UCSD-AML1 (cell line): ENCODE measurements around the gene EML3.
A peak's percentile ranks its signal among the peaks of the same experiment; 100 is the strongest.
"Not testable (repeated sequence)": the region's sequence is repeated elsewhere in the genome, so short reads cannot be mapped to it uniquely, and the experiment has no call there.

Source experiments
- DNase-seq: peaks from one replicate; lab custom pipeline; 2025; ENCODE audit not compliant: unreplicated experiment; lab: John Stamatoyannopoulos, UW

EML3 gene

DNA sequence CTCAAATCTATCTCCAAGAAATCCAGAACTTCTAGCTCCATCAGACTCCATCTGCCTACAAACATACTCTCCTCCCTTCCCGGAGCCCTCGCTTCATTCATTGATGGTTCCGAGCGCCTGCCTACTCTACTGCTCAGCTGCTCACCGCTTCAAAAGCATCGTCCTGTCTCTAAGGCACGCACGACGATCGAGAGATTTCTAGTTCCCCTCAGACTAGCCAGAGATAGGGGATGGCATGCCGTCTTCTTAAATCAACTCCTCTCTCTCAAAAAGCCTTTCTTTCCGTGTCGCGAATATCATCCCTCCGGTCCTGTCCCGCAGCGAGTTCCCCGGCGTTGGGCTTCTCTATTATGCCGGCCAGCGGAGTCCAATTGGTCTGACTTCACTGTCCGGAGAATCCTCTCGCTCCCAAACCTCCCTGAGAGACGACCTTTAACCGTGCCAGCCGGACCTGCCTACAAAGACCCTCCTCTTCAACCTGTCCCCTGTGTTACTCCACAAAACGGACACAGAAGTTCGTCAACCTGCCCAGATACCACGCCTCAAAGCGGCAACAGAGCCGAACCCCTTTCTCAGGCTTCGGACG lies 39.5 kb downstream of the EML3 start:
- peak; percentile 56 for DNase-seq

DNA sequence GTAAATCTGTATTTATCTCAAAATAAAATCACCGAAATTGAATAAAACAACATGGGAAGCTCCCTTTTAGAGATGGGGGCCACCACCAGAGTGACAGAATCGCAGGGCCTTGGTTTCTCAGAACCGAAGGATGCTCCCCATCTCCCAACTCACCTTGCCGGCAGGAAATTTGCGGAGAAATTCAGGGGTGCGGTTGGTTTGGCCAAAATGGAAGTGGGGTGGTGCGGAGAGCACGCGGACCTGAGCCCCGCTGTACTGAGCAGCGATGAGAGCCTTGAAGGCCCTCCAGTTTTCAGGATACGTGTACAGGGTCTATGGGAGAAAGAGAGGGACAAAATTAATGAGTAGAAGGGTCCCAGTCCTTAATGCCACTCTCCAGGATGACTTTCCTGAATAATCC lies 40.1 kb downstream of the EML3 start:
- DNase-seq: no peak

DNA sequence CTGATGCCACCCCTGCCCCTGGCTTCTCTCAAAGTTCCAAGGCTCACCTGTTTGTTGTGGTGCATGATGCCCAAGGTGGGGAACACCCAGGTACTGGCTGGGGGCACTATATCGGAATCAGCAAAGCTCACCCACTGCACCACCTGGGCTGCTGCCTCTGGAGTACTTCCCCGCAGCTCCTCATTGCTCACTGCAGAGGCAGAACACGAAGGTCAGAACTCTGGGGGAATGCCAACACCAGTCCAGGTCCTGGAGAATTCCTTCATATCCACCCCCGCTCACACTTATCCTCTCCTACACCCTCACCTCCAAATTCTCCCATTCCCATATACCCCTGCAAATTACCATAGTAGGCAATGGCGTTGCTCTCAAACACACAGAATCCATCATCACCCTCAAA lies 41.1 kb downstream of the EML3 start:
- DNase-seq: not testable (repeated sequence)

DNA sequence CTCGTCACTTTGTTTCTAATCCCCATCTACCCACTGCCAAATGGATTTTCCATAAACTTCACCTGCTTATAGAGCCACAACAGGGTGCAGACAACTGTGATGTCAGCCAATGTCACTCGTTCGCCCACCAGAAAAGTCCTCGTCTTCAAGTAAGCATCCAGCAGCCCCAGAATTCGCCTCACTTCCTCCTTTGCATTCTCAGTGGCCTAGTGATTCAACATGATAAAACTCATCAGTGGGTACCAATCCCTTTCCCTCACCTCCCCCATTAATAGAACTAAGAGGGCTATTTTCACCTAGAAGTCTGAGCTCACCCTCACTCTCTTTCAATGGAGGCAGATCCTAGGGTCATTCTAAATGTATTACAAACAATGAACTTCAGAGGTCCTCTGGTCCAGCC lies 41.7 kb downstream of the EML3 start:
- DNase-seq: not testable (repeated sequence)

DNA sequence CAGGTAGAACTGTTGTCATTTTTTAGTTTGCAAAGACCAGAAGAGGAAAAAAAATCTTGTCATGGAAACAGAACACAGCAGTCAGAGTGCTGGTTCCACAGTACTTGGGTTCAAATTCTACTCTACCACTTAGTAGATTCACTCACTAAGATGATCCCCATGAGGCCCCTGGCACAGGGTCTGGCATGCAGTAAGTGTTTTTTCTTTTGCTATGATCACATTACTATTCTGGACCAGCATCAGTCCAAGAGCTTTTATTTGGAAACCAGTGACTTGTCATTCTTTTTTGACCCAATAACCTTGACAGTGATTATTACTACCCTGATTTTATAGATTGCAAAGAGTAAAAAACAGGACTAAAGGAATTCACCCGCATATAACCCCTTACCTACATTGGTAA lies 43.0 kb downstream of the EML3 start:
- no peak for DNase-seq

DNA sequence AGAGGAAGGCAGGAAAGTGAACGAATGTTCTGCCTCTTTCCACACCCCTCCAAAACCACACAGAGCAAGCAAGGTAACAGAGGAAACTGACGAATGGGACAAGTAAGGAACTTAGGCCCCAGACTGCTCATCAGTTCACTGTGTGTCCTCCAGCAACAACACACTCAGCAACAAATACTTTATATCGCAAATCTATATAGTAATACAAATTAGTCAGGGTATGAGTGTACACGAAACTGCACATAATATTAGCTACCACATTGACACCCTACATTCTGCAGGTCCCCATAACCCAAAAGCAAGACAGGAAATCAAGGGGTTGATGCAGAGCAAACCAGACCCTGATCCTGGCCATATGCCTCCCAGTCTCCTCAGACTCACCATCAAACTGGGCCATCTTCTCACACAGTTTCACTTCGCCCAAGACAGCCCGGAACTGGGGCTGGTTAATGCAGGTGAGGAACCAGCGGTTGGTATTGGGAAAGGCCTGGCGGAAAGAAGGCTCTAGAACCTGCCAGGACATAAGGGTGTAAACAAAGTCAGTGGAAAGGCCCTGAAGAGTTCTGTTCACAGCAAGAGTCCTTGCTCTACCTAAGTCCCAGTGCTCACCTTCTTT lies 45.4 kb downstream of the EML3 start:
- no peak for DNase-seq

DNA sequence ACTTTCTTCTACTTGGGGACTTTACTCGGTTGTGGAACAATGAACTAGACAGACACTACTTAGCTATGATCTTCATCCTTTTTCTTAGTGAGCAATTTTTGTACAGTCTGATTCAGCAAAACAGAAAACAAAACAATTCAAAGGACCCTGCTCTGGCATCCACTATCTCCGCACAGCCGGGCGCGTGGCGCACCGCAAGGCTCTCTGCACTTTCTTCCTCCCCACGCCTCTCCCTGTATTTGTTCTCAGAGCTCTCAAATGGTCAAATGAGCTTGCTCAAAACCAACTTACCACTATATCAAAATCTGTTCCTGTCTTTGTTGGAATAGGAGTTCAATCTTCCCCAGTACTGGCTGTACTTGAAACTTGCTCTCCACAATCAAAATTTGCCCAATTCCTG lies 46.3 kb downstream of the EML3 start:
- DNase-seq: no peak

DNA sequence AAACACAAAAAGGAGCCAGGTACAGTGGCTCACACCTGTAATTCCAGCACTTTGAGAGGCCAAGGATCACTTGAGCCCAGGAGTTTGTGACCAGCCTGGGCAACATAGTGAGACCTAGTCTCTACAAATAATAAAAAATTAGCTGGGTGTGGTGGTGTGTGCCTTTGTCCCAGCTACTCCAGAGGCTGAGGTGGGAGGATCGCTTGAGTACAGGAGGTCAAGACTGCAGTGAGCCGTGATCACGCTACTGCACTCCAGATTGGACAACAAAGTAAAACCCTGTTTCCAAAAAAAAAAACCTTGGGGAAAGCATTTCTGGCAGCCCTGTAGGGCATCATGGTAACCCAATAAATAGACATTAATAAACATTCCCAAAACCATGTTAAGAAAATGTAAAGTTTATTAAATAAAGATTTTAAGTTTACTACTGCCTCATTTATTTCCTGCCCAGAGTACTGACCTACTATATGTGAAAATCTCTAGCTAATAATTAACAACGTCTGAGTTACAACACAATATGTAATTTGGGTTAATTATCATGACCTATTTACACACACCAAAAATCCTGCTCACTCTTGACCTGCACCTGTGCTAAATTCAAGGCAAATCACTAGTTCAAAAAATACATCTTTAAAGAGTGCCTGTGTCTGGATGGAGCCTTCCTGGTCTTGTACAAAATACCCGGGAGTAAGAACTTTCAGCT lies 47.3 kb downstream of the EML3 start:
- no peak for DNase-seq

DNA sequence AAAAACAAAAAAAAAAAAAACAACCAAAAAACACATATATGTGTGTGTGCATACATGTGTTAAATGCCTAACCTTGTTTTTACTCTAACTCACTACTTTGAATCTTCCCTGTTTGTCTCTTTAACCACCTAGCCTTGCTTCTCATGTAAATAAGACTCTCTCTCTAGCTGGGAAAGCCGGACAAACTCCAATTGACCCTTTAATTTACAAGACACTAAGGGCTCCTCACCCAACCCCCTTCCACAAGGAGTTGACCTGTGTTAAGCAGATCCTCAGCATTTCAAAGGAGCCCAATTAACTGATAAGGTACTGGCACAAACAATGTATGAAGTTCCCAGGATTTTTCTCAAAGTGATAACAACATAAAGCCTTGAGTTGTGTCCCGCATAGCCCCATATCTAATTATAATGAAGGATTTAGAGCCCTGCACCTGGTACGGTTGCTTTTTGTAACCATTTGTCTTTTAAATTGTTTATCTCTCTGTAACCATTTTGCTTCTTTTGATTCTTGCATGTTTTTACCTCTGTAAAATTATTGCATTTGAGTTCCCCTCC lies 50.8 kb downstream of the EML3 start:
- DNase-seq: not testable (repeated sequence)

DNA sequence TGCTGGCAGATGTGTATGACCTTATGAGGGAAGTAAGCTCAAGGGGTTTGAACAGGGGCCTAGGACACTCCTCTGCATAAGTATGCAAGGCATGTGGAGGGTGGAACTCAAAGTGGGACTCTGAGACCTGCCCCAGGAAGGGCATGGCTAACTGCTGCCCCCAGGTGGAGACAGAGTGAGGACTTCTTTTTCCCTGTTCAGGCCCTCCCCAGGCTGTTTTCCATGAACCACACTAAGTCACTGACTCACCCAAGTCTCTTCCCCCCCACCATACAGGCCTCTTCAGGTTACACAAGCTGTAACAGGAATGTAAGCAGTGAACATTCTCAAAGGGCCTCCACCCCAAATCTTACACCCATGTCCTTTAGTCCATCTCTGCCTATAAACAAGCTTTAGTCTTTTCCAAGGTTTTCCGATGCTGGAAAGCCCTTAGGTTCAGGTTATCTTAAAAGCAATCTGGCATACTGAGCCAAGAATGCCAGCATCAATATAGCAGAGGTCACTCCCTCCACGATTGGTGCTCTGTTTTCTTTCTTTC lies 51.9 kb downstream of the EML3 start:
- peak; percentile 75 for DNase-seq

DNA sequence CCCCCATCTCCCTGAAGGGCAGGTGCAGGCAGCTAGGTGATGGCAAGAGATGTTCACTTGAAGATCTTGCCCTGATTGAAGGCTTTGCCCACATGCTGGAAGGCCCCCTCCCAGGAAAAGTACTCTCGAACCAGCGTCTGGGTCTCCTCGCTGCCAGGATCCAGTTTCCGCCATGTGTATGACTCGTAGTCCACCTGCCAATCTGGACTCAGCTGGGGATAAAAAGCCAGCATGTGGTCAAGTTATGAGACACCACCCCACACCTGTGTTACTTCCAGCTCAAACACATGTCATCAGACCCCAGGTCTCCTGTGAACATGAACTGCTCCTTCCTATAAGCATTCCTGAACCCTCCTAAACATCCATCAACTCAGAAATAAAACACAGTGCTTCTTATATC lies 52.9 kb downstream of the EML3 start:
- not testable (repeated sequence) for DNase-seq

DNA sequence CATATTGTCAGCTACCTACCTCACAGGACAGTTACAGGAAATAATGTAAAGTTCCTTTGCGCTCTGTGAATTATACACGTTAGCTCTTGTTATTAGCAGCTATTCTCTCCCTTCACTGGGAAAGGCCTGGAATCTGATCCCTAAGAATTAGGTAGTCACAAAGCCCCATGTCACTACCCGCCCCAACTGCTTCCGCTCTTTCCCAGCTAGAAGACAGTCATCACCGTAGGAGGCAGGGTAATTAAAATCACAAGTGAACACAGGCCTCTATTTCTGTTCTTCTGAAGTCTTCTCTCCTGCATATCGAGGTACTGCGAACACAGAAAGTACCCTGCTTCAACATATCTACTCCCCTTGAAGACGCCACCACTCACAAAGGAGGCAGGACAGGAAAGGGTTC lies 53.4 kb downstream of the EML3 start:
- DNase-seq: no peak

DNA sequence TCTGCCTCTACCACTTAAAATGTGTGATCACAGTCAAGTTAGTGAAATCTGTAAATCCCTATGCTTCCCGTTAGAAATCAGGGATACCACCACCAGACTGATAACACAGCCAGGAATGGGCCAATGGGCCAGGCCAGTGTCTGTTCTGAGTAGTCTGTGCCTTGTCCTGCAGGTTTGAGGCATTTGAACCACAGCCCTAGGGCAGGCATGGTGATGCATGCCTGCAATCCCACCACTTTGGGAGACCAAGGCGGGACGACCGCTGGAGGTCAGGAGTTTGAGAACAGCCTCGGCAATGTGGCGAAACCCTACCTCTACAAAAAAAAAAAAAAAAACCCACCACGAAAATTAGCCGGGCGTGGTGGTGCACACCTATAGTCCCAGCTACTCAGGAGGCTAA lies 53.9 kb downstream of the EML3 start:
- DNase-seq: no peak

DNA sequence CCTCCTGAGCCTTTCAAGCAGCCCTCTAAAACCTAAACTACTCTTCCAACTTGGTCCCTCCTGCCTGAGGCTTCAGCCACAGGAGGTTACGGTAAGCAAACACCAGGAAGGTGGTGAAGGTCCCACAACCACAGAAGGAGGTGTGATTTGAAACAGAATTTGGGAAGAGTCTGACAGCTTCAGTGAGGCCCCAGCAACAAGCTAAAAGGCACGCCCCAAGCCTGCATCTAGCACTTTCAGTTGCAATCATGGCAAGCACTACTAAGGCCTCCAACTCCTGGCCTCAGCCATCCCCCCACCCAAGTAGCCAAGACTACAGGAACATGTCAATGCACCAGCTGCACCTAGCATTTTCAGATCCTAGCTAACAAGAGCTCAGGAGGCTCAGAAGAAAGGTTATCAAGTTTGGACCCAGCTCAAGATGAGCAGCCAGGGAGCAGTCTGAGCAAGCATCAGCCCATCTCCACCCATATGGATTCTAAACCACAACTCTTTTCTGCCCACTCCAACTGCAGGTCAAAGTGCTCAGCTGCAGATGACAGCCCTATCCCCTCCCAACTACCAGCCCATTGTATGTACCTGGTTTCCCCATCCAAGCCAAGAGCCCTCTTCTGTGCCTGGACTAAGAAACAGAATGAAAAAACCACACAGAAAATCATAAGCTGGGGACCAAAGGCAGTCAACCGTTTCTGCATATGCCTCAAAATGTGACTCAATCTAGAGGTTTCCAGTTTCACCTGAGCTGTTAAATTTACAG lies 55.5 kb downstream of the EML3 start:
- no peak for DNase-seq

DNA sequence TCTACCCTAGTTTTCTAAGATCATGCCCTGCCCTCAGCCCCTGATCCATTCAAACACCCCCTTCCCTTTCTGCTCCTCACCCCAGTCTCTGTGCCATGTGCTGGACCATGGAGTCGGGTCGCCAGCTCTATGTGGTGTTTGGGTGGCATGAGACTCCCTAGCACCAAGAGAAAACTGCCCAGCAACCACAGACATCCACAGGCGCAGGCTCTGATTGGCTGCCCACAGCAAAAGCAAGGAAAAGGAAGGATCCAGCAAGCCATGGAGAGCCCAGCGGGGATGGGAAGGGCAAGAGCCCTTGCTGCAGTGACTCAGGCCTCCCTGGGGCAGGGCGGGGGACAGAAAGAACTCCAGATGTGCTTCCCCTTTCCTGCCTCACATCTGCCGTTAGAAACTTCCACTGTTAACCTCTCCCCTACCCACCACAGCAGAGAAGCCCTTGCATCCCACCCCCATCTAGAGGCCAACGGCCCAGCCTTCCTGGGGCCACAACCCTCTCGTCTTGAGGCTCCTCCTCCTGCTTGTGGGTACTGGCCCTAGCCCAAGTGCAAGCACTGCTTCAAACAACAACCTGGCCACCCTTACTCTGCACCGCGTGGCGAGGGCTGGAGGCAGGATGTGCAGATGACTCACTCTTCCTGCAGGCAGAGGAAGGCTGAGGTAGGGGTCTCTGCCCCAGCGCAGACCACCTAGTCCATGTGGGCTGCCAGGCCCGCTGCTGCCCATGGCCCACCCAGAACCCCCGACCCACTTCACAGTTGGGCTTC lies 56.3 kb downstream of the EML3 start:
- peak; percentile 92 for DNase-seq

DNA sequence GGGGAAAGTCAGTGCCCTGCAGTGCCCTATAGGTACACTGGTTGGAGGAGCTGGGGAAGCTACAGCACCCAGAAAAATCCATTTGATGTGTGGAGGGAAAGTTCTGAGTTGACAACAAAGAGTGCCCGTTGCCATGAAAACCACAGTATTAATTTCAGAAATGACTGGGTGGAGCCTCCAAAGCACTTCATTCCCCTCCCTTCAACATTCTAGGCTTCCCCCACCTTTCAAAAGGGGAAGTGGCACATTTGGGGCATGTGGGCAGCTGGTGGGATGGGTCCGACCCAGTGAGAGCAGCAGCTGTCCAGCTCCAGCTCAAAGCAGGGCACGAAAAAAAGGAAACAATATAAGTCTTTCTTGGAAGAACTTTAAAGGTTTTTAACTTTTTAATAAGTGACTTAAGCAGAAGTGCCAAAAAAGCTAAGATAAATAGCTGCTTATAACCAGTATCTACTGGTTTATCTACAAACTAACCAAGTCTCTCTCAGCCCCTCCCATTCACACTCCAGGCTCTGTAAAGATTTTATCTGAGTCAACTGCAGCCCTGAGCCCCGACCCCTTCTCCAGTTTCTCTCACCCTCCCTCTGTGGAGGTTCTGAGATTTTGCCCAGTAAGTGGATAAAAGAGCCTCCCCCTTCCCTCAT lies 57.0 kb downstream of the EML3 start:
- peak; percentile 58 for DNase-seq

DNA sequence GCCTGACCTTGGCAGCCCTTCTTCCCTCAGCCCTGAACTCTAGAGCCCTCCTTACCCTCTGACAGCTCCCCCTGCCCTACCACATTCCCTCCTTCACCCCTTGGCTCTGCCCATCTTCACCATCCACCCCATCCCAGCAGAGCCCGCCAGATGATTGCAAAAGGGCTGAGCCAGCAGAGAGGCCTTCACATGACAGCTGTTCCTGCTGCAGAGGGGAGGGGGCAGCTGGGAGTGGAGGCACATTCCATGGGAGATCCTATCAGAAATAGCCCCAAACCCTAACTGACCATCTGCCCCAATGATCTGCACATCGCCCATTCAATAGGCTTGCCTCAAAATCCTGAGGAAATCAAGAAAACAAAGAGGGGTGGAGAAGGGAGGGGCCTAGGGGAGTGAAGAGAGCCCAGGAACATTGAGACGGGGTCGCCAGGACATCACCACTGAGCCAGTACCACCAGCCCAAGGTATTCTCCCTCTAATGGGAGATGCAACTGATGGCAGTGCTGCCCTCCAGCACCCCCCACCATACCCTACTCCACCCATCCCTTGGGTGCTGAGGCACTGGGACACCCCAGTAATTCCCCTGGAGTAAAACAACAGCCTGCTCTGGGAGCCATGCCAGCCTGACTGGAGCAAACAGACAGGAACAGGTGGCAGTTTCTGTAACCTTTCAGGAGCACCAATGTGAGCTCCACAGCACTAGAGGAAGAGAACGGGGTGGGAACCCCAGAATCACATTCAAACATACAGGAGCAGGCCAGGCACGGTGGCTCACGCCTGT lies 58.0 kb downstream of the EML3 start:
- no peak for DNase-seq

DNA sequence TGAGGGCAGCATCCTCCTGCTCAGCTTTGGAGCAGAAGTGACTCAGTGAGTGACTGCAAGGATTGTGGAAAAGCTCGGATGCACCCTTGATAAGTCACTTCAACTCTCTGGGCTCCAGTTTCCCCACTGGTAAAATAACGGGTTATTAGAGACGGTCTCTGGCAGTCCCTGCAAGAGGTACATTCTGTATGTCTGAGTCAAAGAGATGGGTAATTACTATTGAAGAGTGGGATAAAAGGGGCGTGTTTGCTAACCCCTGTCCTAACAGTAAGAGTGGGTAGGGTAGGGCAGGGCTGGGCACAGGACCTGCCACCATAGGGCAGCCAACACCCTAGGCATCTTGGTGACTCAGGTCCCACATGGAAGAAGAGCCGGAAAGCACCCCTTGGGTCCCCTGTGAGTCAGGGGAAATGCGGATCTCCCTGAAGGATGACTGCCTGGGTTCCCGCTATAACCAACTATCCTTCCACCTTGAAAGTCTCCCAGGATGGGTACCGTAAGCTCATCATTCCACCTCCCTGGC lies 58.7 kb downstream of the EML3 start:
- DNase-seq: no peak
